Measurements from ENCODE around the gene IGFBP3. TPM values are rescaled to one million over a fixed set of nuclear protein-coding genes. Genes with fewer than 3 reads are reported as not detected.

The IGFBP3 gene
- total and polyA plus RNA-seq, 2 of the 13 experiments (the other 11 are each of a cell fraction or from before 2014, with no cell fraction given) = 57.5 TPM; not detected in 1

- TF ChIP-seq ZFP1 (CRISPR knock-in tag; IDR thresholded peaks at IDR 0.05) (no peak), ZNF562 (CRISPR knock-in tag; IDR thresholded peaks at IDR 0.05; ENCODE audit: borderline replicate concordance) (no peak), HBP1 (CRISPR knock-in tag; IDR thresholded peaks at IDR 0.05; ENCODE audit: low read depth) (peak; percentile 26; the same call in 1 of the 2 replicates), NCOA2 (CRISPR knock-in tag; IDR thresholded peaks at IDR 0.05) (no peak), PPARG (CRISPR knock-in tag; conservative IDR thresholded peaks at IDR 0.05) (no peak), ATF7 (IDR thresholded peaks at IDR 0.05) (no peak), ATF7 (CRISPR knock-in tag; IDR thresholded peaks at IDR 0.05) (no peak), ZNF580 (CRISPR knock-in tag; IDR thresholded peaks at IDR 0.05; ENCODE audit: borderline replicate concordance, low read depth) (peak; percentile 48; the same call in 1 of the 2 replicates), ZNF274 (CRISPR knock-in tag; IDR thresholded peaks at IDR 0.05) (no peak; the same call in 1 of the 2 replicates), ZNF275 (CRISPR knock-in tag; IDR thresholded peaks at IDR 0.05; ENCODE audit: borderline replicate concordance) (peak; percentile 69; the same call in 1 of the 2 replicates), GLI4 (CRISPR knock-in tag; IDR thresholded peaks at IDR 0.05; ENCODE audit: borderline replicate concordance) (no peak), PRMT3 (CRISPR knock-in tag; IDR thresholded peaks at IDR 0.05; ENCODE audit: borderline replicate concordance, low read depth) (peak; percentile 86), DNMT1 (CRISPR knock-in tag; IDR thresholded peaks at IDR 0.05) (no peak), HNF1B (CRISPR knock-in tag; IDR thresholded peaks at IDR 0.05) (no peak), SRSF4 (IDR thresholded peaks at IDR 0.05; ENCODE audit: low read depth, low read length, poor library complexity, severe bottlenecking) (no peak), TCF7 (IDR thresholded peaks at IDR 0.05; ENCODE audit: low read depth) (no peak), ZNF260 (CRISPR knock-in tag; IDR thresholded peaks at IDR 0.05; ENCODE audit: borderline replicate concordance, low read depth) (no peak)
- TF ChIP-seq, protein P1, sequence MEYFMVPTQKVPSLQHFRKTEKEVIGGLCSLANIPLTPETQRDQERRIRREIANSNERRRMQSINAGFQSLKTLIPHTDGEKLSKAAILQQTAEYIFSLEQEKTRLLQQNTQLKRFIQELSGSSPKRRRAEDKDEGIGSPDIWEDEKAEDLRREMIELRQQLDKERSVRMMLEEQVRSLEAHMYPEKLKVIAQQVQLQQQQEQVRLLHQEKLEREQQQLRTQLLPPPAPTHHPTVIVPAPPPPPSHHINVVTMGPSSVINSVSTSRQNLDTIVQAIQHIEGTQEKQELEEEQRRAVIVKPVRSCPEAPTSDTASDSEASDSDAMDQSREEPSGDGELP (IDR thresholded peaks at IDR 0.05; ENCODE audit: borderline replicate concordance, low read depth) = 0 out of 2 replicates have a peak, but pooled peaks have one; percentile 36
- TF ChIP-seq, protein P2, sequence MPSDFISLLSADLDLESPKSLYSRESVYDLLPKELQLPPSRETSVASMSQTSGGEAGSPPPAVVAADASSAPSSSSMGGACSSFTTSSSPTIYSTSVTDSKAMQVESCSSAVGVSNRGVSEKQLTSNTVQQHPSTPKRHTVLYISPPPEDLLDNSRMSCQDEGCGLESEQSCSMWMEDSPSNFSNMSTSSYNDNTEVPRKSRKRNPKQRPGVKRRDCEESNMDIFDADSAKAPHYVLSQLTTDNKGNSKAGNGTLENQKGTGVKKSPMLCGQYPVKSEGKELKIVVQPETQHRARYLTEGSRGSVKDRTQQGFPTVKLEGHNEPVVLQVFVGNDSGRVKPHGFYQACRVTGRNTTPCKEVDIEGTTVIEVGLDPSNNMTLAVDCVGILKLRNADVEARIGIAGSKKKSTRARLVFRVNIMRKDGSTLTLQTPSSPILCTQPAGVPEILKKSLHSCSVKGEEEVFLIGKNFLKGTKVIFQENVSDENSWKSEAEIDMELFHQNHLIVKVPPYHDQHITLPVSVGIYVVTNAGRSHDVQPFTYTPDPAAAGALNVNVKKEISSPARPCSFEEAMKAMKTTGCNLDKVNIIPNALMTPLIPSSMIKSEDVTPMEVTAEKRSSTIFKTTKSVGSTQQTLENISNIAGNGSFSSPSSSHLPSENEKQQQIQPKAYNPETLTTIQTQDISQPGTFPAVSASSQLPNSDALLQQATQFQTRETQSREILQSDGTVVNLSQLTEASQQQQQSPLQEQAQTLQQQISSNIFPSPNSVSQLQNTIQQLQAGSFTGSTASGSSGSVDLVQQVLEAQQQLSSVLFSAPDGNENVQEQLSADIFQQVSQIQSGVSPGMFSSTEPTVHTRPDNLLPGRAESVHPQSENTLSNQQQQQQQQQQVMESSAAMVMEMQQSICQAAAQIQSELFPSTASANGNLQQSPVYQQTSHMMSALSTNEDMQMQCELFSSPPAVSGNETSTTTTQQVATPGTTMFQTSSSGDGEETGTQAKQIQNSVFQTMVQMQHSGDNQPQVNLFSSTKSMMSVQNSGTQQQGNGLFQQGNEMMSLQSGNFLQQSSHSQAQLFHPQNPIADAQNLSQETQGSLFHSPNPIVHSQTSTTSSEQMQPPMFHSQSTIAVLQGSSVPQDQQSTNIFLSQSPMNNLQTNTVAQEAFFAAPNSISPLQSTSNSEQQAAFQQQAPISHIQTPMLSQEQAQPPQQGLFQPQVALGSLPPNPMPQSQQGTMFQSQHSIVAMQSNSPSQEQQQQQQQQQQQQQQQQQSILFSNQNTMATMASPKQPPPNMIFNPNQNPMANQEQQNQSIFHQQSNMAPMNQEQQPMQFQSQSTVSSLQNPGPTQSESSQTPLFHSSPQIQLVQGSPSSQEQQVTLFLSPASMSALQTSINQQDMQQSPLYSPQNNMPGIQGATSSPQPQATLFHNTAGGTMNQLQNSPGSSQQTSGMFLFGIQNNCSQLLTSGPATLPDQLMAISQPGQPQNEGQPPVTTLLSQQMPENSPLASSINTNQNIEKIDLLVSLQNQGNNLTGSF (CRISPR knock-in tag; IDR thresholded peaks at IDR 0.05) = peak; percentile 81; the same call in 1 of the 2 replicates
Observed at GRCh38 chr7:45892407-45893035, 28.6 kb downstream of the IGFBP3 start (continued).

All from HepG2 (cell line).